ENCODE results near the gene SMIM35.

DNA sequence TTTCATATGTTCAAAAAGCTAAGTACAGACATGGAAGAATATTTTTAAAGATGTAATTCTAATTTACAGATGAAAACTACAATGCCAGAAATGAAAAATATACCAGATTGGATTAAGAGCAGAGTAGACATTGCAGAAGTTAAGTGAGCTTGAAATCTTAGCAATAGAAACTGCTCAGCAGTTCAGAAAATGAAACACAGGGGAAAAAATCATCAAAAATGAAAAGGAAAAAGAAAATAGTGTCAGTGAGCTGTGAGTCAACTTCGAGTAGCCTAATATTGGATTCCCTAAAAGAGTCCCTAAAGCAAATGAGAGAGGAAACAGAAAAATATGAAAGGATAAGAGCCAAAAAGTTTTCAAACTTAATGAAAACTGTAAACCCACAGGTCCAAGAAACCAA, 126.4 kb downstream of the SMIM35 start:
- TF ChIP-seq, protein P1, sequence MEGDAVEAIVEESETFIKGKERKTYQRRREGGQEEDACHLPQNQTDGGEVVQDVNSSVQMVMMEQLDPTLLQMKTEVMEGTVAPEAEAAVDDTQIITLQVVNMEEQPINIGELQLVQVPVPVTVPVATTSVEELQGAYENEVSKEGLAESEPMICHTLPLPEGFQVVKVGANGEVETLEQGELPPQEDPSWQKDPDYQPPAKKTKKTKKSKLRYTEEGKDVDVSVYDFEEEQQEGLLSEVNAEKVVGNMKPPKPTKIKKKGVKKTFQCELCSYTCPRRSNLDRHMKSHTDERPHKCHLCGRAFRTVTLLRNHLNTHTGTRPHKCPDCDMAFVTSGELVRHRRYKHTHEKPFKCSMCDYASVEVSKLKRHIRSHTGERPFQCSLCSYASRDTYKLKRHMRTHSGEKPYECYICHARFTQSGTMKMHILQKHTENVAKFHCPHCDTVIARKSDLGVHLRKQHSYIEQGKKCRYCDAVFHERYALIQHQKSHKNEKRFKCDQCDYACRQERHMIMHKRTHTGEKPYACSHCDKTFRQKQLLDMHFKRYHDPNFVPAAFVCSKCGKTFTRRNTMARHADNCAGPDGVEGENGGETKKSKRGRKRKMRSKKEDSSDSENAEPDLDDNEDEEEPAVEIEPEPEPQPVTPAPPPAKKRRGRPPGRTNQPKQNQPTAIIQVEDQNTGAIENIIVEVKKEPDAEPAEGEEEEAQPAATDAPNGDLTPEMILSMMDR (IDR thresholded peaks at IDR 0.05) = no peak
- no peak for TF ChIP-seq EP300 (IDR thresholded peaks at IDR 0.05)
